Endodermal cell (in vitro differentiated cells): Measurements from ENCODE around the gene SSH2. TPM values are rescaled to one million over a fixed set of nuclear protein-coding genes. Genes with fewer than 3 reads are reported as not detected.

Source experiments
- DNase-seq: peaks from one replicate; pipeline ENCODE4 v3.0.0-alpha.2; 2017
- H3K27ac ChIP-seq: 2 replicates; pipeline ENCODE4 v1.5.1; 2013; ENCODE audit warnings: mild to moderate bottlenecking, low read depth, low read length, moderate library complexity
- H3K27me3 ChIP-seq: 2 replicates; pipeline ENCODE4 v1.6.1; 2013; ENCODE audit warnings: mild to moderate bottlenecking, low read length, moderate library complexity; ENCODE audit not compliant: insufficient read depth, control insufficient read depth, poor library complexity, severe bottlenecking
- H3K36me3 ChIP-seq: 2 replicates; pipeline ENCODE4 v1.7.0; 2013; ENCODE audit warnings: mild to moderate bottlenecking, low read length, moderate library complexity; ENCODE audit not compliant: control insufficient read depth, insufficient read depth
- H3K4me1 ChIP-seq: one replicate; pipeline ENCODE4 v1.7.0; 2013; ENCODE audit warnings: low read length; ENCODE audit not compliant: control insufficient read depth, insufficient read depth
- H3K4me3 ChIP-seq: 2 replicates; pipeline ENCODE4 v1.5.1; 2013; ENCODE audit warnings: mild to moderate bottlenecking, low read length, moderate library complexity
- H3K9ac ChIP-seq: 2 replicates; pipeline ENCODE4 v1.6.1; 2013; ENCODE audit warnings: mild to moderate bottlenecking, low read length, moderate library complexity; ENCODE audit not compliant: poor library complexity, severe bottlenecking; ENCODE audit errors: extremely low read depth
- H3K9me3 ChIP-seq: 2 replicates; pipeline ENCODE4 v1.6.1; 2013; ENCODE audit warnings: mild to moderate bottlenecking, low read length, moderate library complexity; ENCODE audit not compliant: control insufficient read depth
- H3K27ac Mint-ChIP-seq: 2 replicates; pipeline ENCODE4 v1.8.0; 2020; ENCODE audit warnings: mixed read lengths
- H3K27me3 Mint-ChIP-seq: 2 replicates; pipeline ENCODE4 v1.8.0; 2021; ENCODE audit warnings: mild to moderate bottlenecking, mixed read lengths; ENCODE audit not compliant: insufficient read depth
- H3K36me3 Mint-ChIP-seq: 2 replicates; pipeline ENCODE4 v1.8.0; 2020; ENCODE audit warnings: low read depth, mixed read lengths
- H3K4me1 Mint-ChIP-seq: 2 replicates; pipeline ENCODE4 v1.8.0; 2020; ENCODE audit warnings: mixed read lengths
- H3K4me3 Mint-ChIP-seq: 2 replicates; pipeline ENCODE4 v1.8.0; 2020; ENCODE audit warnings: mild to moderate bottlenecking, moderate library complexity, mixed read lengths
- H3K9me3 Mint-ChIP-seq: 2 replicates; pipeline ENCODE4 v1.8.0; 2020; ENCODE audit warnings: mild to moderate bottlenecking, mixed read lengths
- CTCF ChIP-seq: fragments of 200-600 bp; sonication (generic); conservative IDR thresholded peaks from 2 replicates; pipeline ENCODE4 v1.5.0; 2021; ENCODE audit warnings: antibody characterized with exemption, mild to moderate bottlenecking
- WGBS, 2 experiments: methylation state at CpG; one replicate each; pipeline versions ENCODE4 v1.1.5 to v1.1.7; 2013; ENCODE audit warnings: missing lambda C conversion rate in 2 of 2, mixed read lengths in 1 of 2; ENCODE audit not compliant: insufficient coverage in 1 of 2, insufficient read length in 1 of 2; 5-methylcytosine and 5-hydroxymethylcytosine counted together
- total RNA-seq, 2 donors: library from RNA; stranded (reverse); fragmentation: NEBNext Ultra II Directional in 1 of 2; extraction: Animal tissue kit (Norgen Biotek cat#: 25700) in 1 of 2; gene quantifications; 2 replicates in 1 of 2; 3 replicates in 1 of 2; pipeline ENCODE4 v1.2.1, GENCODE V29; 2021

Gene SSH2
- total RNA-seq, 2 donors from 2014 or later = 11.3 to 13.5 TPM

GRCh38 chr17:29791336-29792080, 138.5 kb downstream of the SSH2 start:
- Mint-ChIP-seq H3K36me3 (no peaks in the 10 kb centered on the region), H3K27me3 (no peaks in the 10 kb centered on the region), H3K9me3 (no peaks in the 10 kb centered on the region), H3K4me1 (peaks cover 15% of the 10 kb centered on the region), H3K27ac (no peak overlapping the region), H3K4me3 (no peak overlapping the region)
- DNase-seq = no peak
- H3K27ac ChIP-seq = no peak overlapping the region
- TF ChIP-seq CTCF = no peak
- no peak overlapping the region for H3K9ac ChIP-seq
- no peaks in the 10 kb centered on the region for H3K36me3 ChIP-seq
- H3K4me1 ChIP-seq = no peaks in the 10 kb centered on the region
- H3K9me3 ChIP-seq = no peaks in the 10 kb centered on the region
- no peak overlapping the region for H3K4me3 ChIP-seq
- 95% methylated on average over 3 of the region's 3 CpGs; no CpG with 5 or more reads in 1 of the 2 experiments for WGBS, 2 experiments
- H3K27me3 ChIP-seq = no peaks in the 10 kb centered on the region

GRCh38 chr17:29789196-29790170, 140.5 kb downstream of the SSH2 start:
- peak; percentile 69 for DNase-seq
- Histone ChIP-seq H3K36me3 (no peaks in the 10 kb centered on the region), H3K4me1 (no peaks in the 10 kb centered on the region), H3K27ac (no peak overlapping the region), H3K9me3 (no peaks in the 10 kb centered on the region), H3K4me3 (no peak overlapping the region), H3K27me3 (no peaks in the 10 kb centered on the region), H3K9ac (no peak overlapping the region)
- TF ChIP-seq CTCF = no peak
- Mint-ChIP-seq H3K4me3 (no peak overlapping the region), H3K4me1 (peaks cover 18% of the 10 kb centered on the region), H3K27me3 (no peaks in the 10 kb centered on the region), H3K27ac (peak overlapping the region; percentile 18), H3K9me3 (peaks cover 3% of the 10 kb centered on the region), H3K36me3 (peaks cover 1% of the 10 kb centered on the region)
- 87 to 88% methylated on average over 2 to 4 of the region's 4 CpGs for WGBS, 2 experiments

- peaks cover 18% of the 10 kb centered on the region for H3K4me1 Mint-ChIP-seq
- DNase-seq = no peak
- H3K27me3 ChIP-seq = no peaks in the 10 kb centered on the region
- peaks cover 5% of the 10 kb centered on the region for H3K9me3 Mint-ChIP-seq
- no peak overlapping the region for H3K27ac Mint-ChIP-seq
- no peaks in the 10 kb centered on the region for H3K36me3 ChIP-seq
- no peak overlapping the region for H3K9ac ChIP-seq
- no peak overlapping the region for H3K4me3 ChIP-seq
- TF ChIP-seq CTCF = no peak
- H3K4me3 Mint-ChIP-seq = no peak overlapping the region
- H3K4me1 ChIP-seq = no peaks in the 10 kb centered on the region
- H3K36me3 Mint-ChIP-seq = peaks cover 1% of the 10 kb centered on the region
- no peaks in the 10 kb centered on the region for H3K27me3 Mint-ChIP-seq
- H3K27ac ChIP-seq = no peak overlapping the region
- WGBS, 2 experiments = 79 to 90% methylated on average over 2 to 3 of the region's 3 CpGs
- no peaks in the 10 kb centered on the region for H3K9me3 ChIP-seq
Measured at GRCh38 chr17:29787995-29788394, 142.0 kb downstream of the SSH2 start.
